Vagina (tissue), 2 donors: ENCODE data around the gene CCSER1. TPM values are rescaled to one million over a fixed set of nuclear protein-coding genes. Genes with fewer than 3 reads are reported as not detected.

Experiments used
- DNase-seq, 2 donors: peaks; one replicate each; pipeline ENCODE4 v3.0.0-alpha.2; 2017; ENCODE audit errors: extremely low spot score in 2 of 2
- H3K27ac ChIP-seq: fragments of 200-600 bp; sonication (generic); one replicate; pipeline ENCODE4 v1.5.1; 2019
- H3K27me3 ChIP-seq: fragments of 200-600 bp; sonication (generic); one replicate; pipeline ENCODE4 v1.5.1; 2019
- H3K36me3 ChIP-seq, 2 donors: fragments of 200-600 bp; sonication (generic); one replicate each; pipeline ENCODE4 v1.5.1; 2017 to 2019
- H3K4me1 ChIP-seq: fragments of 200-600 bp; sonication (generic); one replicate; pipeline ENCODE4 v1.5.1; 2019
- H3K4me3 ChIP-seq, 2 donors: fragments of 200-600 bp; sonication (generic); 1 replicate in 1 of 2; 2 replicates in 1 of 2; pipeline ENCODE4 v1.5.1; 2016 to 2019
- H3K9me3 ChIP-seq: fragments of 200-600 bp; sonication (generic); one replicate; pipeline ENCODE4 v1.5.1; 2019
- POLR2A ChIP-seq, 2 donors: fragments of 450-650 bp; IDR thresholded peaks; one replicate each; pipeline ENCODE4 v1.6.1; 2017; ENCODE audit warnings: antibody characterized with exemption in 2 of 2, mild to moderate bottlenecking in 2 of 2, moderate library complexity in 2 of 2
- POLR2AphosphoS5 ChIP-seq, 2 donors: sonication (generic); formaldehyde crosslinking; IDR thresholded peaks; one replicate each; pipeline ENCODE4 v1.9.0; 2017; ENCODE audit warnings: antibody characterized with exemption in 2 of 2, mild to moderate bottlenecking in 2 of 2, low read depth in 1 of 2; ENCODE audit not compliant: insufficient read depth in 1 of 2
- intact Hi-C: fragments of 100-400 bp; cut with DNase I; formaldehyde crosslinking; loops from one replicate; pipeline ENCODE4 v1.15.1; 2023
- total RNA-seq: library from RNA; depleted of rRNA; stranded (reverse); fragments of >200 nt; gene quantifications from one replicate; pipeline ENCODE4 v1.2.3, GENCODE V29; 2016
- TF ChIP-seq, protein P1 (sequence below), 3 experiments: fragments of 450-650 bp in 2 of 3; fragments of 200-600 bp in 1 of 3; sonication (generic) in 1 of 3; IDR thresholded peaks; one replicate each; pipeline ENCODE4 v1.5.1; 2017 to 2019; ENCODE audit warnings: antibody characterized with exemption in 3 of 3, mild to moderate bottlenecking in 2 of 3, moderate library complexity in 2 of 3

CCSER1 gene
- total RNA-seq, 1 donor from 2014 or later, result 8.1 TPM

DNA sequence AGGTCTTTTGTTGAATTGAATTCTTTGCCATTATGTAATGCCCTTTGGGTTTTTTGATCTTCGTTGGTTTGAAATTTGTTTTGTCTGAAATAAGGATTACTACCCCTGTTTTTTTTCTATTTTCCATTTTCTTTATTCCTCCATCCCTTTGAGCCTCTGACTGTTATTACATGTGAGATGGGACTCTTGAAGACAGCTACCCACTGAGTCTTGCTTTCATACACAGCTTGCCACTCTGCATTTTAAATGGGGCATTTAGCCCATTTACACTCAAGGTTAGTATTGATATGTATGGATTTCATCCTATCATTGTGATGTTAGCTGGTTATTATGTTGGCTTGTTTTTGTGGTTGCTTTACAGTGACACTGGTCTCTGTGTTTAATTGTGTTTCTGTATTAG is 1440.4 kb downstream of the CCSER1 start:
- intact Hi-C loops, result no loop called here
- Histone ChIP-seq H3K9me3 (no peaks in the 10 kb centered on the region), H3K27me3 (no peaks in the 10 kb centered on the region), H3K4me1 (no peaks in the 10 kb centered on the region), H3K4me3 (no peak overlapping the region), H3K36me3 (no peaks in the 10 kb centered on the region), H3K27ac (no peak overlapping the region)
- TF ChIP-seq POLR2A (IDR thresholded peaks at IDR 0.05), result no peak
- TF ChIP-seq POLR2AphosphoS5 (IDR thresholded peaks at IDR 0.05; ENCODE audit: insufficient read depth in 1 of 2, low read depth in 1 of 2), result no peak
- TF ChIP-seq, protein P1, sequence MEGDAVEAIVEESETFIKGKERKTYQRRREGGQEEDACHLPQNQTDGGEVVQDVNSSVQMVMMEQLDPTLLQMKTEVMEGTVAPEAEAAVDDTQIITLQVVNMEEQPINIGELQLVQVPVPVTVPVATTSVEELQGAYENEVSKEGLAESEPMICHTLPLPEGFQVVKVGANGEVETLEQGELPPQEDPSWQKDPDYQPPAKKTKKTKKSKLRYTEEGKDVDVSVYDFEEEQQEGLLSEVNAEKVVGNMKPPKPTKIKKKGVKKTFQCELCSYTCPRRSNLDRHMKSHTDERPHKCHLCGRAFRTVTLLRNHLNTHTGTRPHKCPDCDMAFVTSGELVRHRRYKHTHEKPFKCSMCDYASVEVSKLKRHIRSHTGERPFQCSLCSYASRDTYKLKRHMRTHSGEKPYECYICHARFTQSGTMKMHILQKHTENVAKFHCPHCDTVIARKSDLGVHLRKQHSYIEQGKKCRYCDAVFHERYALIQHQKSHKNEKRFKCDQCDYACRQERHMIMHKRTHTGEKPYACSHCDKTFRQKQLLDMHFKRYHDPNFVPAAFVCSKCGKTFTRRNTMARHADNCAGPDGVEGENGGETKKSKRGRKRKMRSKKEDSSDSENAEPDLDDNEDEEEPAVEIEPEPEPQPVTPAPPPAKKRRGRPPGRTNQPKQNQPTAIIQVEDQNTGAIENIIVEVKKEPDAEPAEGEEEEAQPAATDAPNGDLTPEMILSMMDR (IDR thresholded peaks at IDR 0.05), result no peak
- no peak for DNase-seq

DNA sequence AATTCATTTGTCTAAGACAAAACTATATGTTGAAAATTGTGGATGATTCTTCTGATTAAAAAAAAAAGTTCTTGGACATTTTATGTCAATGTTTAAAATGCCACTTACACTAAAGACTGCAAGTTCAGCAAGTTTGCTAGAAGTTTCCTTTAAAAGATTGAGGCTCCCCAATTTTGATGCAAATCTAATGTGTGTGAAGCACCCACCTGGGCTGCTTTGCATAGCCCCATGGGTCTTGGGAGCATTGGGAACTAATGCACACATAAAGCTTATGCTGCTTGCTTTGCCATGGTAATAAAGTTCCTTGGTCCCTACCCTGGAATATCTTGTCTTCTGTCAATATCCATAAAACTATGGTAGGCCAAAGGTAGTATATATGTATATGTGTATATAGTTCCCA is 1450.7 kb downstream of the CCSER1 start:
- no peaks in the 10 kb centered on the region for H3K9me3 ChIP-seq
- TF ChIP-seq, protein P1 (IDR thresholded peaks at IDR 0.05), result no peak
- no peak for TF ChIP-seq POLR2AphosphoS5 (IDR thresholded peaks at IDR 0.05; ENCODE audit: insufficient read depth in 1 of 2, low read depth in 1 of 2)
- no peak for TF ChIP-seq POLR2A (IDR thresholded peaks at IDR 0.05)
- H3K4me3 ChIP-seq, result no peak overlapping the region
- H3K36me3 ChIP-seq, result no peaks in the 10 kb centered on the region
- no peak for DNase-seq
- H3K4me1 ChIP-seq, result no peaks in the 10 kb centered on the region
- no peaks in the 10 kb centered on the region for H3K27me3 ChIP-seq
- intact Hi-C loops, result no loop called here
- H3K27ac ChIP-seq, result no peak overlapping the region

DNA sequence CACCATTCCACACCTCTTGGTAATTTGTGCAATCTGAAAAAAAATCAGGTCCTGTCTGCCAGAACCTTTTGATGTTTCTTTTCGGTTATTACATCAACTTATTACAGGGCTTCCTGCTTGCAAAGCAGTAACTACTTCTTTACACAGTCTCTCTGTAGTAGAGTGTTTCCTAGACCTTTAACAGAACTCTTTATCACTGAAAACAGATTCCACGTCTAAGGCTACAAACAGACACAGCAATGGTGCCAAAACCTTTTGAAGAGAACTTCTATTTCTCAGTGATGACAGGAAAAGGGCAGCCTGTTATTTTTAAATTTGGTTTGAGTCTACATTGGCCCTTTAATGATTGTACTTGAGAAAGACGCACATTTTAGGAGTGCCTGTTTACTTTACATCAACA is 1463.1 kb downstream of the CCSER1 start:
- Histone ChIP-seq H3K4me1 (no peaks in the 10 kb centered on the region), H3K4me3 (no peak overlapping the region), H3K27me3 (no peaks in the 10 kb centered on the region), H3K9me3 (no peaks in the 10 kb centered on the region), H3K36me3 (no peaks in the 10 kb centered on the region), H3K27ac (no peak overlapping the region)
- intact Hi-C loops, result no loop called here
- no peak for DNase-seq
- TF ChIP-seq POLR2A (IDR thresholded peaks at IDR 0.05) (no peak), POLR2AphosphoS5 (IDR thresholded peaks at IDR 0.05; ENCODE audit: insufficient read depth in 1 of 2, low read depth in 1 of 2) (no peak)
- TF ChIP-seq, protein P1 (IDR thresholded peaks at IDR 0.05), result no peak

DNA sequence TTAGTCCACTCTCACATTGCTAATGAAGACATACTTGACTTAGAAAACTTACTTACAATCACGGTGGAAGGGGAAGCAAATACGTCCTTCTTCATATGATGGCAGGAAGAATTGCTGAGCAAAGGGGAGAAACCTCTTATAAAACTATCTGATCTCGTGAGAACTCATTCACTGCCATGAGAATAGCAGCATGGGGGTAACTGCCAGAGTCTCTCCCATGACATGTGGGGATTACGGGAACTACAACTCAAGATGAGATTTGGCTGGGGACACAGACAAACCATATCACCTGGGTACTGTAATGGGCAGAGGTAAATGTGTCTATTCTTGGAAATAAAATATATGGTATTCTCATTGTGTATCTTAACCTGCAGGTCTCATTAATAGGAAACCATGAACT is 1464.9 kb downstream of the CCSER1 start:
- intact Hi-C loops, result no loop called here
- DNase-seq, result no peak
- TF ChIP-seq, protein P1 (IDR thresholded peaks at IDR 0.05), result no peak
- TF ChIP-seq POLR2A (IDR thresholded peaks at IDR 0.05), result no peak
- TF ChIP-seq POLR2AphosphoS5 (IDR thresholded peaks at IDR 0.05; ENCODE audit: insufficient read depth in 1 of 2, low read depth in 1 of 2), result no peak

DNA sequence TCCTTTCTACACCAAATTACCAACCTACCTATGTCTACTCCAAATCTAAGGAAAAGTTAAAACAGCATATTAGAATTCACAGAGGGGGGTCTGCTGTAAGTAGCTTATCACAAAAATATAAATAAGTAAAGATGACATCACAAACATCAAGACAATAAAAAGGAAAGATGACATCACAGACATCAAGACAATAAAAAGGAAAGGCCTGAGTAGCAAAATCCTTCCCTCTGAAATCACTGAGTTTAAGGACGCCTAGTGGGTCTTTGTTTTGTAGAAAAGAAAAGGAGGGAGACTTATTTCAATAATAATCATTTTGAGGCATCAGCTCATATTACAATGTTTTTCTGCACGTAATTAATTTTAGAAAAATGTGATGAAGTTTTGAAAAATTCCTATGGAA is 1469.5 kb downstream of the CCSER1 start:
- no peaks in the 10 kb centered on the region for H3K36me3 ChIP-seq
- TF ChIP-seq POLR2A (IDR thresholded peaks at IDR 0.05), result no peak
- TF ChIP-seq, protein P1 (IDR thresholded peaks at IDR 0.05), result no peak
- TF ChIP-seq POLR2AphosphoS5 (IDR thresholded peaks at IDR 0.05; ENCODE audit: insufficient read depth in 1 of 2, low read depth in 1 of 2), result no peak
- DNase-seq, result no peak
- no peaks in the 10 kb centered on the region for H3K4me1 ChIP-seq
- H3K27me3 ChIP-seq, result no peaks in the 10 kb centered on the region
- intact Hi-C loops, result no loop called here
- no peak overlapping the region for H3K27ac ChIP-seq
- no peak overlapping the region for H3K4me3 ChIP-seq
- H3K9me3 ChIP-seq, result no peaks in the 10 kb centered on the region

More for the DNA sequence above, 1464.9 kb downstream of the CCSER1 start:
- no peaks in the 10 kb centered on the region for H3K9me3 ChIP-seq
- H3K4me3 ChIP-seq, result no peak overlapping the region
- no peak overlapping the region for H3K27ac ChIP-seq
- H3K27me3 ChIP-seq, result no peaks in the 10 kb centered on the region
- H3K36me3 ChIP-seq, result no peaks in the 10 kb centered on the region
- H3K4me1 ChIP-seq, result no peaks in the 10 kb centered on the region
